MM.1S (cell line): ENCODE data around the gene HINFP.

Experiments
- DNase-seq: peaks from one replicate; pipeline ENCODE4 v3.0.0-alpha.2; 2015
- H2AFZ ChIP-seq: fragments of 300-600 bp; sonication (generic); 2 replicates; pipeline ENCODE4 v1.6.0; 2016; ENCODE audit warnings: antibody characterized with exemption, low read length
- H3F3A ChIP-seq: fragments of 300-600 bp; sonication (generic); 2 replicates; pipeline ENCODE4 v1.6.1; 2016; ENCODE audit warnings: mild to moderate bottlenecking, antibody characterized with exemption, low read length, moderate library complexity, mixed read lengths; ENCODE audit not compliant: insufficient read depth
- H3K27ac ChIP-seq: fragments of 300-600 bp; sonication (generic); 2 replicates; pipeline ENCODE4 v1.5.1; 2016; ENCODE audit warnings: mild to moderate bottlenecking, low read length
- H3K27me3 ChIP-seq: fragments of 300-600 bp; sonication (generic); replicated peaks from 2 replicates; pipeline ENCODE4 v1.6.0; 2016; ENCODE audit warnings: low read length; ENCODE audit not compliant: insufficient read depth
- H3K36me3 ChIP-seq: fragments of 300-600 bp; sonication (generic); replicated peaks from 2 replicates; pipeline ENCODE4 v1.6.1; 2016; ENCODE audit warnings: mild to moderate bottlenecking, low read length, mixed read lengths; ENCODE audit not compliant: insufficient read depth
- H3K4me1 ChIP-seq: fragments of 300-600 bp; sonication (generic); 2 replicates; pipeline ENCODE4 v1.6.1; 2016; ENCODE audit warnings: low read length, mixed read lengths
- H3K4me2 ChIP-seq: fragments of 300-600 bp; sonication (generic); 2 replicates; pipeline ENCODE4 v1.6.0; 2016; ENCODE audit warnings: low read depth, low read length
- H3K4me3 ChIP-seq: fragments of 300-600 bp; sonication (generic); 2 replicates; pipeline ENCODE4 v1.5.1; 2016; ENCODE audit warnings: low read length, mixed read lengths
- H3K79me2 ChIP-seq: fragments of 300-600 bp; sonication (generic); 2 replicates; pipeline ENCODE4 v1.6.1; 2016; ENCODE audit warnings: mixed run types, low read length, mixed read lengths
- H3K9ac ChIP-seq: fragments of 300-600 bp; sonication (generic); 2 replicates; pipeline ENCODE4 v1.6.1; 2016; ENCODE audit warnings: low read length, mixed read lengths
- H3K9me2 ChIP-seq: fragments of 300-600 bp; sonication (generic); replicated peaks from 2 replicates; pipeline ENCODE4 v1.6.1; 2016; ENCODE audit warnings: mild to moderate bottlenecking, low read length, mixed read lengths; ENCODE audit not compliant: insufficient read depth
- H3K9me3 ChIP-seq: fragments of 300-600 bp; sonication (generic); replicated peaks from 2 replicates; pipeline ENCODE4 v1.6.1; 2016; ENCODE audit warnings: mild to moderate bottlenecking, low read length, mixed read lengths; ENCODE audit not compliant: insufficient read depth
- H4K20me1 ChIP-seq: fragments of 300-600 bp; sonication (generic); 2 replicates; pipeline ENCODE4 v1.6.1; 2016; ENCODE audit warnings: mild to moderate bottlenecking, low read length, moderate library complexity, mixed read lengths; ENCODE audit not compliant: insufficient read depth
- EZH2 ChIP-seq: fragments of 300-600 bp; sonication (generic); optimal IDR thresholded peaks from 2 replicates; pipeline ENCODE3; 2017; ENCODE audit warnings: low read depth, mild to moderate bottlenecking, antibody characterized with exemption, low read length, mixed read lengths
- EZH2phosphoT487 ChIP-seq: fragments of 300-600 bp; sonication (generic); IDR thresholded peaks from 2 replicates; pipeline ENCODE4 v1.6.1; 2018; ENCODE audit warnings: antibody characterized with exemption, low read length
- TF ChIP-seq, protein P1 (sequence below): fragments of 300-600 bp; sonication (generic); IDR thresholded peaks from 2 replicates; pipeline ENCODE4 v1.5.1; 2016; ENCODE audit warnings: antibody characterized with exemption, low read length, mixed read lengths

HINFP gene

DNA sequence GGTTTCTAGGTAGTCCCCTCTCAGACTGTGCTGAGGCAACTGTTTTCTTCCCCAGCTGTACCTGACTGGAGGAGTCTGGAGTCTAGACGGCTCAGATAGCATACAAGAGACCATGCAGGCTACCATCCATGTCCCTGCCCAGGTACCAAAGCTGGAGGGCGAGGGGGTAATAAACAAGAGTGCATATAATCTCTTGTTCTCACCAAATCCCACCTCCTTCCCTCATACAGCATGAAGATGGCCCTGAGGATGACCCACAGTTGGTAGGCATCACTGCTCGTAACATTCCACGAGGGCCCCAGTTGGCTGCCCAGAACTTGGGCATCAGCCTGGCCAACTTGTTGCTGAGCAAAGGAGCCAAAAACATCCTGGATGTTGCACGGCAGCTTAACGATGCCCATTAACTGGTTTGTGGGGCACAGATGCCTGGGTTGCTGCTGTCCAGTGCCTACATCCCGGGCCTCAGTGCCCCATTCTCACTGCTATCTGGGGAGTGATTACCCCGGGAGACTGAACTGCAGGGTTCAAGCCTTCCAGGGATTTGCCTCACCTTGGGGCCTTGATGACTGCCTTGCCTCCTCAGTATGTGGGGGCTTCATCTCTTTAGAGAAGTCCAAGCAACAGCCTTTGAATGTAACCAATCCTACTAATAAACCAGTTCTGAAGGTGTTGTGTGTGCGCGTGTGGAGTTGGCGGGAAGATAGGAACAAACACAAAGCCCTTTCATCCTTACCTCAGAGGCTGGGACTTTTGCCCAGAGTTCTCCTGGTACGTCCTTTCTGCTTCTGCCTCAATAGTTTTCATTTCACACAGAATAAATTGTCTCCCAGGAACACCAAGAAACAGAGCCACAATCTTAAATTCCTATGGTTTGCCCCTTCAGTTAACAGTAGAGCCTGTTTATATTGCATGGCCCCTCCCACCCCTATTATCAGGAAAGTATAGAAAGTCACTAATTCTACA is 28.2 kb upstream of the HINFP start:
- H3K36me3 ChIP-seq: 0 out of 2 replicates have a peak, but pooled peaks cover 5% of the 10 kb centered on the region

DNA sequence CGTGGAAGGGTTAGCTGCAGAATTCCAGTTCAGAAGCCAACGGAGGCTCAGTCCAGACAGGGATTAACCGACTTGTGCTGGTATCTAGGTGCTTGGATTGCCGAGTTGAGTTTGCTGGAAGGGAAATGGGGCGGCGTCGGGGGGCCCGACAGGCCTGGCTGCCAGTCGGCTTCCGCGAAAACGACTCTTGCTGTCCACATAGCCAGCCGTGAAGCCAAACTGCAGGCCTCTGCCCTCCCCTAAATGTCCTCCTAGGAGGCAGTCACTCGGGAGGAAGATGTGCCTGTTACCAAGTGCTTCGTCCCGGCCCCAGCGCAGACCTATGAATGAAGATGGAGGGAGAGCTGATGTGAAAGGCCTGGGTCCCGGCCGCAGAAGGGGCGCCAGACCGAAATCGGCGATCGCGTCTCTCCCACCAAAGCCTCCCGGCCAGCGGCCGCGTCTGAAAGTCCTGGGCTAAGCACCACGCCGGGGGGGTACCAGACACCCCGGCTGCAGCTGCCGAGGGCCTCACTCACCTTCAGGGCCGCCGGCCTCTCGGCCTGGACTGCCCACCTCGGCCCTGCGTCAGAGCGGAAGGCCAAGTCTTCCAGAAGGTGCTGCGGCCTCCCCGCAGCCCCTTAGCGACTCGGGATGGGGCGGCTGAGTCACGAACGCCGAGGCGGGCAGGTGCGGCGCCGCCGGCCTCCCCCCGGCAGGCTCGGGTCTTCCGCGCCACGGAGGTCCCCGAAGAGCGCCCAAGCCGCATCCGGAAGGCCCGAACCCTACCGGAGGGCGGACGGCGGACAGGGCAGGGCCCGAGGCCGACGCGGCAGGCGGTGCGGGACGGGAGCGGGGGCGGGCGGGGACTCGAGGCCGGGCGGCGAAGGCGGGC is 27.2 kb upstream of the HINFP start:
- Histone ChIP-seq H3K4me2 (peak overlapping the region; percentile 97), H3K36me3 (0 out of 2 replicates have a peak, but pooled peaks cover 5% of the 10 kb centered on the region), H3K79me2 (peaks cover 34% of the 10 kb centered on the region), H3K27me3 (no peaks in the 10 kb centered on the region), H3K9me3 (no peaks in the 10 kb centered on the region), H3F3A (peaks cover 54% of the 10 kb centered on the region), H3K4me3 (peak overlapping the region; percentile 74), H3K4me1 (peaks cover 30% of the 10 kb centered on the region), H3K9me2 (no peaks in the 10 kb centered on the region), H3K9ac (peak overlapping the region; percentile 84), H3K27ac (peak overlapping the region; percentile 65; the same call in 1 of the 2 replicates), H2AFZ (no peak overlapping the region), H4K20me1 (peaks cover 13% of the 10 kb centered on the region)
- TF ChIP-seq, protein P1, sequence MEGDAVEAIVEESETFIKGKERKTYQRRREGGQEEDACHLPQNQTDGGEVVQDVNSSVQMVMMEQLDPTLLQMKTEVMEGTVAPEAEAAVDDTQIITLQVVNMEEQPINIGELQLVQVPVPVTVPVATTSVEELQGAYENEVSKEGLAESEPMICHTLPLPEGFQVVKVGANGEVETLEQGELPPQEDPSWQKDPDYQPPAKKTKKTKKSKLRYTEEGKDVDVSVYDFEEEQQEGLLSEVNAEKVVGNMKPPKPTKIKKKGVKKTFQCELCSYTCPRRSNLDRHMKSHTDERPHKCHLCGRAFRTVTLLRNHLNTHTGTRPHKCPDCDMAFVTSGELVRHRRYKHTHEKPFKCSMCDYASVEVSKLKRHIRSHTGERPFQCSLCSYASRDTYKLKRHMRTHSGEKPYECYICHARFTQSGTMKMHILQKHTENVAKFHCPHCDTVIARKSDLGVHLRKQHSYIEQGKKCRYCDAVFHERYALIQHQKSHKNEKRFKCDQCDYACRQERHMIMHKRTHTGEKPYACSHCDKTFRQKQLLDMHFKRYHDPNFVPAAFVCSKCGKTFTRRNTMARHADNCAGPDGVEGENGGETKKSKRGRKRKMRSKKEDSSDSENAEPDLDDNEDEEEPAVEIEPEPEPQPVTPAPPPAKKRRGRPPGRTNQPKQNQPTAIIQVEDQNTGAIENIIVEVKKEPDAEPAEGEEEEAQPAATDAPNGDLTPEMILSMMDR: no peak
- no peak for TF ChIP-seq EZH2
- no peak for TF ChIP-seq EZH2phosphoT487
- DNase-seq: no peak

More for the DNA sequence above, 28.2 kb upstream of the HINFP start:
- Histone ChIP-seq H3K27ac (peak overlapping the region; percentile 65; the same call in 1 of the 2 replicates), H3K79me2 (peaks cover 34% of the 10 kb centered on the region), H3K9me3 (no peaks in the 10 kb centered on the region), H3K4me1 (peaks cover 29% of the 10 kb centered on the region), H3F3A (peaks cover 54% of the 10 kb centered on the region), H3K4me2 (peak overlapping the region; percentile 97), H3K4me3 (peak overlapping the region; percentile 74), H4K20me1 (peaks cover 13% of the 10 kb centered on the region), H3K9me2 (no peaks in the 10 kb centered on the region), H3K9ac (peak overlapping the region; percentile 84; the same call in 1 of the 2 replicates), H3K27me3 (no peaks in the 10 kb centered on the region), H2AFZ (no peak overlapping the region)
- TF ChIP-seq EZH2phosphoT487 (no peak), EZH2 (no peak)
- TF ChIP-seq, protein P1: no peak
- no peak for DNase-seq

DNA sequence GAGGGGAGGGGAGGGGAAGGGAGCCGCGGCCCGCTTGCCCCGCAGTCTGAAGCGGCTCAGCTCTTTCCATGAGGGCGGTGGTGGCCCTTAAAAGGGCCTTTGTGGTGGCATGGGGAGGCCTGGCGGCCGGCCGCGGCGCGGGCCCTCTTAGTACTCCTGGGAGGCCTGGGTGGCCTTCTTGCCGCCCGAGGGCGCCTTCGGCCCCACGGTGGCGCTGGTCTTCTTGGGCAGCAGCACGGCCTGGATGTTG is 26.6 kb upstream of the HINFP start:
- Histone ChIP-seq H3K36me3 (0 out of 2 replicates have a peak, but pooled peaks cover 5% of the 10 kb centered on the region), H3K9me3 (no peaks in the 10 kb centered on the region), H3K27me3 (no peaks in the 10 kb centered on the region), H3K9me2 (no peaks in the 10 kb centered on the region), H3K4me2 (peak overlapping the region; percentile 97), H3K4me1 (peaks cover 30% of the 10 kb centered on the region), H3K9ac (peak overlapping the region; percentile 84), H3K27ac (peak overlapping the region; percentile 65; the same call in 1 of the 2 replicates), H3F3A (peaks cover 54% of the 10 kb centered on the region), H4K20me1 (peaks cover 13% of the 10 kb centered on the region), H3K79me2 (peaks cover 36% of the 10 kb centered on the region), H3K4me3 (peak overlapping the region; percentile 74), H2AFZ (no peak overlapping the region)
- DNase-seq: peak; percentile 68
- TF ChIP-seq EZH2phosphoT487: no peak
- TF ChIP-seq, protein P1: peak; percentile 58
- TF ChIP-seq EZH2: no peak
